IPS DF 4.7 (cell line): Measurements from ENCODE around the gene FAT2.

ENCODE experiments used
- DNase-seq: peaks from one replicate; pipeline ENCODE4 v3.0.0-alpha.2; 2013; ENCODE audit warnings: low spot score; ENCODE audit errors: extremely low read depth

Gene FAT2

GRCh38 chr5:151557466-151557865, 33.7 kb downstream of the FAT2 start:
- DNase-seq, result no peak

GRCh38 chr5:151556806-151557205, 34.3 kb downstream of the FAT2 start:
- DNase-seq, result no peak

GRCh38 chr5:151555760-151556576, 35.2 kb downstream of the FAT2 start:
- DNase-seq, result no peak

GRCh38 chr5:151553695-151554094, 37.4 kb downstream of the FAT2 start:
- DNase-seq, result no peak

- DNase-seq, result no peak
These were observed 37.9 kb downstream of the FAT2 start for GRCh38 chr5:151553130-151553670.

- DNase-seq, result no peak
These were observed 39.1 kb downstream of the FAT2 start for GRCh38 chr5:151551985-151552384.

- no peak for DNase-seq
These were observed 41.0 kb downstream of the FAT2 start for GRCh38 chr5:151550146-151550545.

GRCh38 chr5:151549713-151550112, 41.4 kb downstream of the FAT2 start:
- DNase-seq, result no peak

- no peak for DNase-seq
These were observed 43.8 kb downstream of the FAT2 start for GRCh38 chr5:151547364-151547763.

GRCh38 chr5:151541571-151541970, 49.6 kb downstream of the FAT2 start:
- no peak for DNase-seq
